Endothelial cell (in vitro differentiated cells): ENCODE results near the gene AEBP2. TPM values are rescaled to one million over a fixed set of nuclear protein-coding genes. Genes with fewer than 3 reads are reported as not detected.
"Not testable (repeated sequence)": the region's sequence is repeated elsewhere in the genome, so short reads cannot be mapped to it uniquely, and the experiment has no call there.

Experiments used
- DNase-seq: peaks from one replicate; pipeline ENCODE4 v3.0.0; 2021; ENCODE audit warnings: low spot score
- H3K27ac Mint-ChIP-seq: one replicate; pipeline ENCODE4 v1.8.0; 2021; ENCODE audit warnings: mixed read lengths, inconsistent platforms; ENCODE audit not compliant: unreplicated experiment
- H3K27me3 Mint-ChIP-seq: one replicate; pipeline ENCODE4 v1.8.0; 2021; ENCODE audit warnings: mild to moderate bottlenecking, moderate library complexity, mixed read lengths, inconsistent platforms; ENCODE audit not compliant: unreplicated experiment
- H3K36me3 Mint-ChIP-seq: one replicate; pipeline ENCODE4 v1.8.0; 2021; ENCODE audit warnings: mild to moderate bottlenecking, low read depth, mixed read lengths, inconsistent platforms; ENCODE audit not compliant: unreplicated experiment
- H3K4me1 Mint-ChIP-seq: one replicate; pipeline ENCODE4 v1.8.0; 2021; ENCODE audit warnings: mild to moderate bottlenecking, mixed read lengths, inconsistent platforms; ENCODE audit not compliant: unreplicated experiment
- H3K4me3 Mint-ChIP-seq: one replicate; pipeline ENCODE4 v1.8.0; 2021; ENCODE audit warnings: mild to moderate bottlenecking, mixed read lengths, inconsistent platforms; ENCODE audit not compliant: unreplicated experiment
- H3K9me3 Mint-ChIP-seq: one replicate; pipeline ENCODE4 v1.8.0; 2021; ENCODE audit warnings: mixed read lengths, inconsistent platforms; ENCODE audit not compliant: unreplicated experiment
- total RNA-seq: library from RNA; stranded (reverse); fragmentation: NEBNext Ultra II Directional; extraction: Animal tissue kit (Norgen Biotek cat#: 25700); gene quantifications from one replicate; pipeline ENCODE4 v1.2.1, GENCODE V29; 2021; ENCODE audit not compliant: unreplicated experiment
- TF ChIP-seq, protein P1 (sequence below): fragments of 200-600 bp; sonication (generic); IDR thresholded peaks from one replicate; pipeline ENCODE4 v1.5.0; 2021; ENCODE audit warnings: antibody characterized with exemption; ENCODE audit not compliant: unreplicated experiment

Gene AEBP2
- total RNA-seq, 1 donor from 2014 or later = 37.6 TPM

DNA sequence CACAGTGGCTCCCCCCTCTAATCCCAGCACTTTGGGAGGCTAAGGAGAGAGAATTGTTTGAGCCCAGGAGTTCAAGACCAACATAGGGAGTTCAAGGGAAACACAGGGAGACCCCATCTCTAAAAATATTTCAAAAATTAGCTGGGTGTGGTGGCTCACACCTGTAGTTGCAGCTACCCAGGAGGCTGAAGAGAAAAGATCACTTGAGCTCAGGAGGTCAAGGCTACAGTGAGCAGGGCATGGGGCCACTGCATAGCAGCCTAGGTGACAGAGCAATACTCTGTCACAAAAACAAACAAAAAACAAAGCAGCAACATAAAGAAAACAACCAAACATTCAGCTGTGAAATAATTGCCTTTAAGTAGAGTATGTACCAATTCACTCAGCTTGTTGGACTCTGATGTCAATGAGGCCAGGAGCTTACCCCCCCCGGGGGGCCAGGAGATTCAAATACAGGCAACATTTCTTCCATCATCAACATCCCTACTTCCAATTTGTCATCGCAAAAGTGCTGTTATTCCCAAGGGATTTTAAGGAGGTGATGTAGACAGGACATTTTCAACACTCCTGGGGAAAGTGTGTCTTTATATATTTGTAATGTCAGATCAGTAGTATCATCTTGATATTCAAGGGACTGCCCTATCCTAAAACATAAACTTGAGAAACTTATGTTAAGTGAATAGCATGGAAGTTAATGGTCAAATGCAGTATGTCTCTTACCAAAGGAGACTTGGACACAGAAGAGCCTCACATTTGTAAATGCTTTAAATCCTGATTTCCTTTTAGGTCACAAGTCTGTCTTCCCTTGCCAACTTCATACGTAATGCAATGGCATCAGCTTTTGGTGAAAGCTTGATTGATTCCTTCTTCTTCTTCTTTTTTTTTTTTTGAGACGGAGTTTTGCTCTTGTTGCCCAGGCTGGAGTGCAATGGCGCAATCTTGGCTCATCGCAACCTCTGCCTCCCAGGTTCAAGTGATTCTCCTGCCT is 40.6 kb upstream of the AEBP2 start:
- Mint-ChIP-seq H3K27ac (no peak overlapping the region), H3K4me3 (no peak overlapping the region), H3K4me1 (peaks cover 2% of the 10 kb centered on the region), H3K27me3 (peaks cover 2% of the 10 kb centered on the region), H3K9me3 (no peaks in the 10 kb centered on the region), H3K36me3 (no peaks in the 10 kb centered on the region)
- TF ChIP-seq, protein P1, sequence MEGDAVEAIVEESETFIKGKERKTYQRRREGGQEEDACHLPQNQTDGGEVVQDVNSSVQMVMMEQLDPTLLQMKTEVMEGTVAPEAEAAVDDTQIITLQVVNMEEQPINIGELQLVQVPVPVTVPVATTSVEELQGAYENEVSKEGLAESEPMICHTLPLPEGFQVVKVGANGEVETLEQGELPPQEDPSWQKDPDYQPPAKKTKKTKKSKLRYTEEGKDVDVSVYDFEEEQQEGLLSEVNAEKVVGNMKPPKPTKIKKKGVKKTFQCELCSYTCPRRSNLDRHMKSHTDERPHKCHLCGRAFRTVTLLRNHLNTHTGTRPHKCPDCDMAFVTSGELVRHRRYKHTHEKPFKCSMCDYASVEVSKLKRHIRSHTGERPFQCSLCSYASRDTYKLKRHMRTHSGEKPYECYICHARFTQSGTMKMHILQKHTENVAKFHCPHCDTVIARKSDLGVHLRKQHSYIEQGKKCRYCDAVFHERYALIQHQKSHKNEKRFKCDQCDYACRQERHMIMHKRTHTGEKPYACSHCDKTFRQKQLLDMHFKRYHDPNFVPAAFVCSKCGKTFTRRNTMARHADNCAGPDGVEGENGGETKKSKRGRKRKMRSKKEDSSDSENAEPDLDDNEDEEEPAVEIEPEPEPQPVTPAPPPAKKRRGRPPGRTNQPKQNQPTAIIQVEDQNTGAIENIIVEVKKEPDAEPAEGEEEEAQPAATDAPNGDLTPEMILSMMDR = no peak
- DNase-seq = no peak

DNA sequence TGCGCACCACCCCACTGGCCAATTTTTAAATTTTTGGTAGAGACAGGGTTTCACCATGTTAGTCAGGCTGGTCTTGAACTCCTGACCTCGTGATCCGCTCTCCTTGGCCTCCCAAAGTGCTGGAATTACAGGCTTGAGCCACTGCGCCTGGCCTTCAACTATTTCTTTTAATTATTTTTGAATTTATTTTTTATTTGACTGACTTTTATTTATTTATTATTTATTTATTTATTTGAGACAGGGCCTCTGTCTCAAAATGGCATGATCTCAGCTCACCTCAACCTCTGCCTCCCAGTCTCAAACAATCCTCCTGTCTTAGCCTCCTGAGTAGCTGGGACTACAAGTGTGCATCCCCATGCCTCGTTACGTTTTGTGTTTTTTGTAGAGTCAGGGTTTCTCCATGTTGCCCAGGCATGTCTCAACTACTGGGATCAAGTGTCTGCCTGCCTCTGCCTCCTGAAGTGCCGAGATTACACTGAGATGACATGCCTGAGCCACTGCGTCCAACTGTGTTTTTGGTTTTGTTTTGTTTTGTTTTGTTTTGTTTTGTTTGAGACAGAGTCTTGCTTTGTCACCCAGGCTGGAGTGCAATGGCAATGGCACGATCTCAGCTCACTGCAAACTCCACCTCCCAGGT is 38.5 kb upstream of the AEBP2 start:
- H3K4me1 Mint-ChIP-seq, H3K27me3 Mint-ChIP-seq, H3K36me3 Mint-ChIP-seq, H3K4me3 Mint-ChIP-seq, H3K27ac Mint-ChIP-seq, H3K9me3 Mint-ChIP-seq, DNase-seq: not testable (repeated sequence)

- no peaks in the 10 kb centered on the region for H3K9me3 Mint-ChIP-seq
- no peak overlapping the region for H3K4me3 Mint-ChIP-seq
- peaks cover 2% of the 10 kb centered on the region for H3K27me3 Mint-ChIP-seq
- TF ChIP-seq, protein P1 = no peak
- no peaks in the 10 kb centered on the region for H3K36me3 Mint-ChIP-seq
- no peak for DNase-seq
- H3K27ac Mint-ChIP-seq = no peak overlapping the region
- H3K4me1 Mint-ChIP-seq = no peaks in the 10 kb centered on the region
These were observed 37.1 kb upstream of the AEBP2 start for GRCh38 chr12:19402211-19402610.

- DNase-seq = no peak
- H3K9me3 Mint-ChIP-seq = no peaks in the 10 kb centered on the region
- TF ChIP-seq, protein P1 = no peak
- no peak overlapping the region for H3K4me3 Mint-ChIP-seq
- H3K36me3 Mint-ChIP-seq = no peaks in the 10 kb centered on the region
- H3K4me1 Mint-ChIP-seq = no peaks in the 10 kb centered on the region
- H3K27ac Mint-ChIP-seq = no peak overlapping the region
- H3K27me3 Mint-ChIP-seq = no peaks in the 10 kb centered on the region
These were observed 36.4 kb upstream of the AEBP2 start for GRCh38 chr12:19402743-19403431.

DNA sequence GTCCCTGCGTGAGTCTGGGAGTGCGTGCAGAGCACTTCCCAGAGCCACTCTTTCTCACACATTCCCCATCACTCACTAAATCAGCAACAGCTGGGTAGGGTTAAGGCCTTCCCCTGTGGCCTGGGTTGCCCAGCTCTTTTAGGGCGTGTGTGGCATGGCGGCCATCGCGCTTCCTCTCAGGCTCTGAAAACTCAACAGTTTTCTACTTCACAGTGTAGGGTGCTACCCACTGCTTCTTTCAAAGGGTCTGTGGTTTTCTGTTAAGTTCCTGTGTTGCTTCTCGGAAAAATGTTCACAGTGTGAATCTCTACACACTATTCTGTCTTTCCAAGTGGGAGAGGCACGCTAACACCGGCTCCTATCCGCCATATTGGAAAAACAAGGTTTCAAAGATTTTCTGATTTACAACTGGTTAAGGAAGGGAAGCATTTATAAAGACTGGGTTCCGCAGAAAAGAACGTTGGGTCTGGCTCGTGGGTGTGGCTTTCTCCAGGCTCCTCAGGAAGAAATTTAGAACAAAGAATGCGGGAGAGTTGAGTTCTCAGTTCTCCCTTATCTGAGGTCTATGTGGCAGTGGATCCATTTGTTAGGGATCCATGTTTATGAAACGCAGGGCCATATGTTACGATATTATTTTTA is 34.9 kb upstream of the AEBP2 start:
- no peaks in the 10 kb centered on the region for H3K27me3 Mint-ChIP-seq
- H3K9me3 Mint-ChIP-seq = no peaks in the 10 kb centered on the region
- H3K4me3 Mint-ChIP-seq = no peak overlapping the region
- no peak overlapping the region for H3K27ac Mint-ChIP-seq
- peaks cover 4% of the 10 kb centered on the region for H3K4me1 Mint-ChIP-seq
- no peak for DNase-seq
- TF ChIP-seq, protein P1 = no peak
- no peaks in the 10 kb centered on the region for H3K36me3 Mint-ChIP-seq
